ENCODE data around the gene PLCXD3.

PLCXD3 gene

GRCh38 chr5:41413074-41413473, 97.3 kb downstream of the PLCXD3 start:
- DNase-seq (ENCODE audit: low read depth): no peak

GRCh38 chr5:41412496-41412895, 97.9 kb downstream of the PLCXD3 start:
- no peak for DNase-seq (ENCODE audit: low read depth)

DNA sequence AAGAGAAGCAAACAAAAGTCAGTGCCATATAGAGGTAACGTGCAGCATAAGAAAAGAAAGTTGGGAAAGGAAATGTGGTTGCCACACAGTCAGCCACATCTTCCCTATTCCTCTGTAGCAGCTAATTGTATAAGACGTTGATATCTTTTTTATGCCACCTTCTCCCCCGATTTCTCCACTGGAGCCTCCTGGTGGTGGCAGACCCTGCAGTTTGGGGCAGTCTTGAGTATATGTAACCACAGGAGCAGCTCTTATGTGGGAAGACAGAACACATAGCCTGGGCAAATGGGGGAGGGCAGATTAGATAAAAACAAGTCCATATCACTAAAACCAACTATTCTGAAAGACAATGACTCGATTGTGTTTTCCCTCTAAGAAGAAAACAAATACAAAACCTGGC, 99.7 kb downstream of the PLCXD3 start:
- DNase-seq (ENCODE audit: low read depth): no peak

GRCh38 chr5:41410307-41410706, 100.1 kb downstream of the PLCXD3 start:
- DNase-seq (ENCODE audit: low read depth): peak; percentile 19

GRCh38 chr5:41408676-41409443, 101.5 kb downstream of the PLCXD3 start:
- DNase-seq (ENCODE audit: low read depth): peak; percentile 33

DNA sequence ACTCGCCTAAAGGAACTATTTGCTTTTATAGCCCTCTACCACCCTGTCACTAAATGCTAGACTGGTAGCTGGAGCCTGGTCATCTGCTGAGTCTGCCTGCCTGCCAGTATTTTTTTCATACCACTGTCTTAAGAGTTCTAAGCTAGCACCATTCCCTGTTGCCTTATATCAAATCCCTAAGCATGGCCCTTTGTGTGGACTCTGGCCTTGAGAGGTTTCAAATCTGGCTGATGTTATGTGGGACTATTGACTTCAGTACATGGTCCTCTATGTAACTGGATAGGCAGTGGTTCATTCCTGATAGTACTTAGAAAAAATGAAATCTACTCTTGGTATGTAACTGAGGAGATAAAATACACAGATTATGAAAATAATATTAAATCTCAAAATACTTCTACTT, 103.5 kb downstream of the PLCXD3 start:
- DNase-seq (ENCODE audit: low read depth): no peak

GRCh38 chr5:41406424-41406823, 104.0 kb downstream of the PLCXD3 start:
- no peak for DNase-seq (ENCODE audit: low read depth)

DNA sequence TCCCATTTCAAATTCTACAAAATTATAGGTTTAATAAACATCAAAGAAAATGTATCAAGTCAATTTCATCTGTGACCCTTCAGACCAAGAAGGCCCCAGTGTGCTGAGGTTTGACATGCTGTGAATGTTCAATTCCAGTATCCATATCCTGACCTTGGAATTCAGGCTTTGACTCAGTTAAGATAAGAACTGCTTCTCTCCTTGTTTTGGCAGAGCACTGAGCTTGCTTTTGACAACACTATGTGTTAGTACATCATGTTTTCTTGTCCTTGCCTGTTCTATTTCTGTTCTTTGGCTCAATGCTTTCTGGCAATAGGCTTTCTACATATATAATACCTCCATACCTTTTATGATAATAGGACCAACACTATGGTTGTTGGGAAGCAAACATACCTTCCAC, 105.6 kb downstream of the PLCXD3 start:
- peak; percentile 54 for DNase-seq (ENCODE audit: low read depth)

GRCh38 chr5:41403846-41404245, 106.6 kb downstream of the PLCXD3 start:
- DNase-seq (ENCODE audit: low read depth): no peak

DNA sequence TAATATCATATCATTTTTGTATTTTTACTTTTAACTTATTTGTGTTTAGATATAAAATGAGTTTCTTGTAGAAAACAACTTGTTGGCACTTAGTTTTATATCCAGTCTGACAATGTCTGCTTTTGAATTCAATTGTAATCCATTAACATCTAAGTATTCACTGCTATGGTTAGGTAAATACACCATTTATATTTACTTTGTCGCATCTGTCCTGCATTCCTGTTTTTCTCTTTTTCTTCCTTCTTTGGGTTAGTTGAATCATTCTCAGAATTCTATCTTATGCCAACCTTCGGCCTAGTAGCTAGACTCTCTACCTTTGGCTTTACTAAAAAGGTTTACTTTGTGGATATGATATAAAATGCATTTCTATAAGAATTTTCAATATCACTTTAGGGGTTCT, 107.6 kb downstream of the PLCXD3 start:
- no peak for DNase-seq (ENCODE audit: low read depth)

DNA sequence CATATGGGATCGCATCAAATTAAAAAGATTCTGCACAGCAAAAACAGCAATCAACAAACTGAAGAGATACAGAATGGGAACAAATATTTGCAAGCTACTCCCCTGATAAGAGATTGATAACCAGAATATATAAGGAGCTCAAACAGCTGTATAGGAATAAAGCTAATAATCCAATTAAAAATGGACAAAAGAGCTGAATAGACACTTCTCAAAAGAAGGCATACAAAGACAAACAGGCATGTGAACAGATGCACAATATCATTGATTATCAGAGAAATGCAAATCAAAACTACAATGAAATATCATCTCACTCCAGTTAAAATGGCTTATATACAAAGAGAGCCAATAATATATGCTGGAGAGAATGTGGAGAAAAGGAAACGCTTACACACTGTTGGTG, 110.6 kb downstream of the PLCXD3 start:
- no peak for DNase-seq (ENCODE audit: low read depth)

GRCh38 chr5:41392016-41392415, 118.4 kb downstream of the PLCXD3 start:
- DNase-seq (ENCODE audit: low read depth): no peak

GRCh38 chr5:41374631-41375030, 135.8 kb downstream of the PLCXD3 start:
- no peak for DNase-seq (ENCODE audit: low read depth)

DNA sequence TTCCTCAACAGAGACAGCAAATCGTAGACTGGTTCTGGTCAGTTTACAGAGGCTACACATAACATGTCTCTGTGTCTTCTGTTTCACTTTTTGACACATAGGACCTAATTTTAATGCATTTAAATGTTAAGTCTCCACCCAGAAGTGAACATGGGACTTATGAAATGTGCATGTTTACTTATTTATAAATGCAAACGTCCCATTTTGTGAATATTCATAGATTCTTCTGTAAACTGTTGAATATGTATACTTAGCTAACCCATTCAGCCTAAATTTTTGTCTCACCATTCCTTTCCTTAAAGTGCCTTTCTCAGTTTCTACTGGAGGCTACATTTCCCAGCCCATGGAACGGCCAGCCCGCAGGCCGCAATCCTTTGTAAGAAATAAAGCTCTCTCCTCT, 137.2 kb downstream of the PLCXD3 start:
- no peak for DNase-seq (ENCODE audit: low read depth)

DNA sequence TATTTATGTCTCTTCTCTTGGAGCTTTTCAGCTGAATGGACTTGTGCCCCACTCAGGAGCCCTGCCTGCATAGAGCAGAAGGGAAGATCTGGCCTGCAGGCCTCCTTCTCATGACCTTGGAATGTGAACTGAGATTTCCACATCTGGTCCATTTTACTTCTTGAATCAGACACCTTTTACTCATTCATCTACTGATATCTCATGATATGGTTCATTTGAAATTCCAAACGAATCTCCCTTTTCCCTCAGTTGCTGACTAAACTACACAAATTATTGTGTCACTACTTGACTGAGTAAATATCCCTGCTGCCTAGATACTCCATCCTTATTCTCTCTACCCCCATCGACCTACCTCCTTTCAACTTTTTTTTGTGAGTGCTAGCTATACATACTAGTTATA, 138.7 kb downstream of the PLCXD3 start:
- DNase-seq (ENCODE audit: low read depth): peak; percentile 79

GRCh38 chr5:41370482-41370881, 139.9 kb downstream of the PLCXD3 start:
- DNase-seq (ENCODE audit: low read depth): no peak

DNA sequence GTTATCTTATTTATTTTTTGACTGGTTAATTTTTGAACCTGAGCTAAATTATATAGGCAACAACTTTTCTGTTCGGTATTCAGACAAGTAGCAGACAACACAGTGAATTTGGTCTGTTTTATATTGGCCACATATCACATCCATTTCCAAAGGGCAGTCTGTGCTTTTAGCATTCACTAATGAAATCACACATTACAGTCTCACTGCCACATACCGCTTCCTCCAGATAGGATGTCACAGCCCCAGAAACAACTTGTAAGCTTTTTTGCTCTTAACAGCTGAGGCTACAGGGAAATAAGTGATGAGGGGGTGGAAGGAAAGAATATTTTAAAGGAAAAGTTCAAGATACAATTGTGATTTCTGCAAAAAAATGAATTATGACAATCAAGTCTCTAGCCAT, 140.6 kb downstream of the PLCXD3 start:
- DNase-seq (ENCODE audit: low read depth): no peak

DNA sequence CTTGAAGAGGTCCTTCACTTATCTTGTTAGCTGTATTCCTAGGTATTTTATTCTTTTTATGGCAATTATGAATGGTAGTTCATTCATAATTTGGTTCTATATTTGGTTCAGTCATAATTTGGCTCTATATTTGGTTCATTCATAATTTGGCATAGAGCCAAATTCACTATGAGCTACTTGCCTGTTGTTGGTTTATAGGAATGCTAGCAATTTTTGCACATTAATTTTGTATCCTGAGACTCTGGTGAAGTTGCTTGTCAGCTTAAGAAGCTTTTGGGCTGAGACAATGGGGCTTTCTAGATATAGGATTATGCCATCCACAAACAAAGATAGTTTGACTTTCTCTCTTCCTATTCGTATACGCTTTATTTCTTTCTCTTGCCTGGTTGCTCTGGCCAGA, 142.2 kb downstream of the PLCXD3 start:
- DNase-seq (ENCODE audit: low read depth): peak; percentile 16

- DNase-seq (ENCODE audit: low read depth): no peak
These were observed 145.0 kb downstream of the PLCXD3 start for GRCh38 chr5:41365369-41365768.

DNA sequence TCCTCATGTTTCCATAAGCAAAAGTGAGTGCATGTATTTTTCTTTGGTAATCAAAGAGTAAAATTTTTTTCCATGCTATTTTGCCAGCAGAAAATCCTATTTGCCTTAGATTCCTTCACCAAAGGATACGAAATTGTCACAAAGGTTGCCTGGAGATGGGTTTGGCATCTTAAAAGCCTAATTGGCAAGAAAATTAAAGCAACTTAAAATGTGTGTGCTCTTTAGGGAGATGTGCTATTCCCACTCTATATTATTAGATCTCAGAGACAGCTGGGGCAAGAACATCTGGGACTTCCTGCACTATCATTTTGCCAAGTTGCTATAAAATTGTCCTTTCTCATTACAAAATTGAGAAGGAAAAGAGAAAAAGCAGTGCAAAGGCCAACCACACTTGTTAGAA, 146.1 kb downstream of the PLCXD3 start:
- DNase-seq (ENCODE audit: low read depth): no peak

DNA sequence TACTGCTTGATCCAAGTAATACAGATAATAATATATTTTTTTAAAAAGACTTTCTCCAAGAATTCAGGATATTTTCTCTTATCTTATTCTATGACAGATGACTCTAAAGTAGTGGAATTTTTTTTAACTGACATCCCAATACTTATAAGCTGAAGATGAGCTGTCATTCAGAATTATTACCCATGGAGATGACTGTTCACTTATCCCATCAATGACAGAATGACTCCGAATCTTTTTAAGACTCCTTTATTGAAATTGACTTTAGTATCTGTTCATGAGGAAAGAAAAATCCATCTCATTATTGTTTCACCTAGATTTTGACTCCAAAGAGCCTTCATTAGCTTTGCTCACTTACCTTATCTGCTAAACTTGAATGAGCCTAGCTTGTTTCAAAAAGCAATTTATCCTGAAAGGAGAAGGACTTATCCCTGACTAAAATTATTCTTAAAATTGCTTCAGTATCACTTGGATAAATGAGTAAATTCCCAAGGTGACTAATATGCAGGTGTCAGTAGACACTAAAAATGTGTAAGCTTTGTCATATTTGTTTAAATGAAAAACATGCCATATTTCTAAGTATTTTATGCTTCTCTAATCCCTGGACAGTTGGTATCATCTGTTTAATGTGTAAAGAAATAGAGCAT, 146.9 kb downstream of the PLCXD3 start:
- no peak for DNase-seq (ENCODE audit: low read depth)

- no peak for DNase-seq (ENCODE audit: low read depth)
These were observed 153.6 kb downstream of the PLCXD3 start for GRCh38 chr5:41356786-41357185.

DNA sequence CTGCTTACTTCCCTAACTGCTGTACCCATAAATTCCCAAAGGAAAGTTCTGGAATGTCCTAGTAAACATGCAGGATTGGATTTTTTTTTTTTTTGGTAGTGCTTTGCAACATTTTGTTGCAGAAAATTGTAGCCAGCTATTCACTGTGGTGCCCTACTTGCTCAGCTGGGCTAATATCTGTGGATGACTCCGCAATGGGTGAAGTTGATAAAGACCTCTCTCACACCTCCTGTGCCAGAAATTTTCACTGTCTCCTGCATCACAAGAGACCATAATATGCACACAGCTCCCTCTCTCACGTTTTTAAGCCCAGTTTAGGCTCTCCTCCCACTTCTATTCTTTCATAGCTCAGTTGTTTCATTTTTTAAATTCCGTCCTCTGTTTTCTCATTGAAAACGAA, 160.6 kb downstream of the PLCXD3 start:
- DNase-seq (ENCODE audit: low read depth): no peak

- DNase-seq (ENCODE audit: low read depth): no peak
These were observed 162.8 kb downstream of the PLCXD3 start for GRCh38 chr5:41347569-41347968.

All from amniotic epithelial cell (primary cell).